Fibroblast of skin of right biceps (primary cell): ENCODE results near the gene PKD2L2.
"Not testable (repeated sequence)": the region's sequence is repeated elsewhere in the genome, so short reads cannot be mapped to it uniquely, and the experiment has no call there.

ENCODE experiments used
- DNase-seq: peaks from one replicate; pipeline ENCODE4 v3.0.0-alpha.2; 2013

Gene PKD2L2

GRCh38 chr5:137888863-137889759 is at the start of gene PKD2L2:
Gene PKD2L2, plus strand, starts transcription at chr5:137889457. Its CDS starts 35 bp downstream, at chr5:137889492.
- DNase-seq: peak; percentile 90

DNA sequence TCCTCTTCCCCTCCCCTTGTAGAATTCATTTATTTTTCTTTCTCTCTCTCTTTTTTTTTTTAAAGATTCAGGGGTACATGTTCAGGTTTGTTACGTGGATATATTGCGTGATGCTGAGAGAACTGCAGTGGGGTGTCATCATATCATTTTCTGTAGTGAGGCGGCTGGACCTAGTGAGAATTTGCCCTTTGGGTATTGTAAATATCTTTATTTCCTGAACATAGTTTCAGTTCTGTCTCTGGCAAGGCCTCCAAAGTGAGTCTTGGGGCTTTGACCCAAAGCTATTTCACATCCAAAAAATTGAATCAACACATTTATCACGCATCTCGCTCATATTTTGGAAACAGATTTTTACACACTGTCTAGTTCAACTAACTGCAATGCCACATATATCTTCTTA is 47.0 kb upstream of the PKD2L2 start:
- no peak for DNase-seq

DNA sequence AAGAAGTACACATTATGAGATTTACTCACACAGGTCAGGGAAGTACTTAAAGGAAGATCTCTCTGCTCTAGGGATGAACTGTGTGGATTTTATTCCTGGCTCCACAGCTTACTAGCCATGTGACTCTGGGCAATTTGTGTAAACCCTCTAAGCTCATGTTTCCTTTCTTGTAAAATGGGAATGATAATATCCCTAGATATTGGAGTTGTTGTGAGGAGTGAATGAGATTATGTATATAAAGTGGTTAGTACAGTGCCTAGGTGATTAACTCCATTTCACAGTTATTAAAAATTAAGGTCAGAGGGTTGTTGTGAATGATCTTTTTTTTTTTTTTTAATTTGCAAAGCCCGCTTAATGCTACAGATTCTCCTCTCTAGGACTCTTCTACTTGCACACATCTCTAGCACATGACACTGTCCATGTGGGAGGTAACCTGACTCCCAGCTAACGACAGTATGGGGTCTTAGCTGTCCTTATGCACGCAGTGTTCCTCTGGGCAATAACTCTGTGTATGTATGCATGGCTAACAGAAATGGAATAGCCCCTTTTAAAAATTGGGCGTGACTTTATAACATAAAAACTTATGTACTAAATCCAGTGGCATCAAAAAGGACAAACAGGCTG is 45.5 kb upstream of the PKD2L2 start:
- no peak for DNase-seq

DNA sequence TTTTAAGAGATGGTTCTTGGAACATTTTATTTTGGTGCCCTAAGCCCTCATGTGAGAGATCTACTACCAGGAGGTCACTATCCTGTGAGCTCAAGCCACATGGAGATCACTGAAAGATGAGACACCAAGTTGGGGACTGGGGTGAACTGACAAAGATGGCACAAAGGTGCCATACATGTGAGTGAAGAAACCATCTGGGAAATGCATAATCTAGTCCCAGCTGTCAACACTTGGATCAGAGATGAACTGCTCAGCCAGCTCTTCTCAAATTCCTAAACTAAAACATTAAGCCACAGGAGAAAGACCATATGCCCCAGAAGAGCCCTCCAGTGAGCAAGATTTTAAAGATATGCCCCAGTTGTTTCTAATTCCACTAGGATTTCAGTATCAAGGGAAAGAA is 43.8 kb upstream of the PKD2L2 start:
- no peak for DNase-seq

DNA sequence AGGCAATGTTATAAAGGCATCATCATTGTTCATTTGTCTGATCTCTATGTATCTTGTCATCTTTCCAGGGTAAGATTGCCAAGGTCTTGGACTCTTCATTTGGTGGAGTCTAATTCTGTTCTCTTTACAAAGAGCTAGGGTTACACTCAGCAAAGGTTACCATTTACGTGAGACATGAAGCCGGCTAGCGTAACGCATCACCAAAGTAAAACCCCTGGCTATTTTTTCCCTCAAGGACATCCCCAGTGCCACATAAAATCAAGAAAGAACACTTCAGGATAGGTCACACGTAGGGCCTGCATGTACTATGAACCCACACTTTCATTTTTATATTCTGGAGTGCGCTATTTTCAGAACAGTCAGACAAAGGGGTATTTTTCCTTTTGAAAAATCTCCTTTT is 41.6 kb upstream of the PKD2L2 start:
- DNase-seq: no peak

DNA sequence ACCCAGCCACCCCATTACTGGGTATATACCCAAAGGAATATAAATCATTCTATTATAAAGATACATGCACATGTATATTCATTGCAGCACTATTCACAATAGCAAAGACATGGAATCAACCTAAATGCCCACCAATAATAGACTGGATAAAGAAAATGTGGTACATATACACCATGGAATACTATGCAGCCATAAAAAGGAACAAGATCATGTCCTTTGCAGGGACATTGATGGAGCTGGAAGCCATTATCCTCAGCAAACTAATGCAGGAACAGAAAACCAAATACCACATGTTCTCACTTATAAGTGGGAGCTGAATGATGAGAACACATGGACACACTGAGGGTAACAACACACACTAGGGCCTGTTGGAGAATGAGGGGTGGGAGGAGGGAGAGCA is 36.1 kb upstream of the PKD2L2 start:
- DNase-seq: not testable (repeated sequence)

- no peak for DNase-seq
These were observed 33.1 kb upstream of the PKD2L2 start for GRCh38 chr5:137856201-137856600.

GRCh38 chr5:137856916-137857862 is 32.1 kb upstream of the PKD2L2 start:
- DNase-seq: no peak

DNA sequence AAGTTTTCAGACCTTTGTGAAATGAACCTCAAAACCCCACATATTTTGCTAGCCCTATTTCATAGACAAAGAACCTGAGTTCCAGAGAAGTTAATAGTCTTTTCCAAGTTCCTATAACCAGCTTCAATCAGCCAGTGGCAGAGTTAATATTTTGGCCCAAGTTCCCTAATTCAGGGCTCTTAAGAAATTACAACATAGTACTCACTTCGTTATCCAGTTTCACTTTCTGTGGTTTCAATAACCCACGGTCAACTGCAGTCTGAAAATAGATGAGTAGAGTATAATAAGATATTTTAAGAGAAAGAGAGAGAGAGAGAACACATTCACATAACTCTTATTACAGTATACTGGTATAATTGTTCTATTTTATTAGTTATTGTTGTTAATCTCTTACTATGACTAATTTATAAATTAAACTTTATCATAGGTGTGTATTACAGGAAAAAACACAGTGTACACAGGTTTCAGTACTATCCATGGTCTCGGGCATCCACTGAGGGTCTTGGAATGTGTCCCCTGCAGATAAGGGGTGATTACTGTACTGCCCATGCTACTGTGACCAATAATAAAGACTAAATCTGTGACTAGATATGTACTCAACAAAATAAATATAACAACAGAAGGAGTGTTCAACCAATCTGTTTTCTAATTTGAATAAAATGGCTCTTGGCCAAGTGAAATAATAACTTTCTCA is 30.9 kb upstream of the PKD2L2 start:
- no peak for DNase-seq

DNA sequence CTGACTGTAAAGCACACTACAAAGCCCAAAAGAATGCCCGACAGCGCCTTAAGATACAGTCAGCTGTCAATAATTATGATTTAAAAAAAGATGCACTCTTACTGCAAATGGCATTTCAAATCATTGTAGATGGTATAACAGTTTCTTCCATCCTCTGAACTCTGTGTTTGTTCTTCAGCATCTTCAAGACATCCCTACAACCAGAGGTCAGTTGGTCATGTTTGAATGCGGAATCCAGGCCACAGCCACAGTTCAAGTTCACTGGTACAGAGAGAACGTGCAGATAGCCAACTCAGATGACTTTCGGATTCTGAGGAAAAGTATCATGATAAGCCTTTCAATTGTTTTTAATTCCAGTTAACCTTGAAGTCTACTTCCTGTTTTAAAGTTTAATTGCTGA is 30.3 kb upstream of the PKD2L2 start:
- no peak for DNase-seq

- DNase-seq: no peak
These were observed 27.0 kb upstream of the PKD2L2 start for GRCh38 chr5:137862251-137862650.

- DNase-seq: not testable (repeated sequence)
These were observed 25.6 kb upstream of the PKD2L2 start for GRCh38 chr5:137863653-137864052.

GRCh38 chr5:137866541-137867388 is 22.5 kb upstream of the PKD2L2 start:
- no peak for DNase-seq

GRCh38 chr5:137867664-137868063 is 21.6 kb upstream of the PKD2L2 start, which contains the start of gene MYOT:
Gene MYOT, plus strand, starts transcription at chr5:137867860. Its CDS starts 2,792 bp downstream, at chr5:137870652.
- no peak for DNase-seq

GRCh38 chr5:137870647-137871339 is 18.5 kb upstream of the PKD2L2 start:
- no peak for DNase-seq

- no peak for DNase-seq
These were observed 17.7 kb upstream of the PKD2L2 start for GRCh38 chr5:137871571-137871970.

DNA sequence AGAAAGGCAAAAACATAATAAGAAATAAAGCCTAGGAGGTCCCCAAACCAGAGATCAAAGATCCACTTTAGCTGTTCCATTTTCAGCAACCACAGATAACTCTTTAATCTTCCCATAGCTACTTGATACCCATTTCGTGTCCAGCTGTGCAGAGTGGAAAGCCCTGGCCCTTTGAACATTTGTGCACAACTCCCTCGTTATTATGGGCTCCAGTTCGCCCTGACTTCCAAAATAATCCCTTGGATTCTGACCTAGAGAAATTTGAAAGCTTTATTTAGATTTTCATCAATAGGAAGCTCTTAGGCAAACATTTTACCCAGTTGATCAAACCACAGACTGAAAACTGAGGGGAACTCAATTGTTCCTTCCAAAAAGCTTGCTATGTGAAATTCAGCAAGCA is 16.8 kb upstream of the PKD2L2 start:
- DNase-seq: no peak

DNA sequence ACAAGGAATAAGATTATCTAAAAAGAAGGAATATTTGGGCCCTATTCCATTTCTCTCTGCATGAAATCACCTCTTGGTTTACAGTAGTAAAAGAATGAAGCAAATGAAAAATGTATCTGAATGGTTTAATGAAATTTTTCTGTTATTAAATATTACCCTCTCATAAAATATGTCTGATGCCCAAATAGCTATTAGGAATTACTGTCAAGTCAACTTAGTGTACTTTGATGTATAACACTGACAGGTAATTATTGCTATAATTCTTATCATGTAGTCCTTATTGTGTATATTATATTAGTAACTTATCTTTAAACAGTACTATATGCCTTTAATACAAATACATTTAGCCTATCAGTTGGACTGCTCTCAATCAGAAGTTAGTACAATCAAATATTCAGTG is 13.2 kb upstream of the PKD2L2 start:
- DNase-seq: no peak

GRCh38 chr5:137880313-137880712 is 8.9 kb upstream of the PKD2L2 start:
- no peak for DNase-seq

DNA sequence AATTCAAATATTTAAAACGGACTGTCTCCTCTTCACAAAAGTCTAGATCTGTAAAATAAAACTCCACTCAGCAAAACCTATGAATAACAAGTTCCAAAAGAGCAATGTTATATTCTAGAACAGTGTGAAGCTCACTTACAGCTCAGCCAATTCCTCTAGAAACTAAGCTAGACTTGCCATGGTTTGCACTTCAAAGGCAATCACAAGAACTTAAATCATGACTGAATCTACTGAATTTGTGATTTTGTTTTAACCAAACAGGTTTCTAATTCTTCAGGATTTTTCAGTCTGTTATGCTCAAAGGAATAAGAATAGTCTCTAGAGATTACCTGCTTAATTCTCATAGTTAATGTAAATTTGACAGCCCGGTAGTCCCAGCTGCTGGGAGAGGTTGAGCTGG is 1.4 kb upstream of the PKD2L2 start:
- no peak for DNase-seq

DNA sequence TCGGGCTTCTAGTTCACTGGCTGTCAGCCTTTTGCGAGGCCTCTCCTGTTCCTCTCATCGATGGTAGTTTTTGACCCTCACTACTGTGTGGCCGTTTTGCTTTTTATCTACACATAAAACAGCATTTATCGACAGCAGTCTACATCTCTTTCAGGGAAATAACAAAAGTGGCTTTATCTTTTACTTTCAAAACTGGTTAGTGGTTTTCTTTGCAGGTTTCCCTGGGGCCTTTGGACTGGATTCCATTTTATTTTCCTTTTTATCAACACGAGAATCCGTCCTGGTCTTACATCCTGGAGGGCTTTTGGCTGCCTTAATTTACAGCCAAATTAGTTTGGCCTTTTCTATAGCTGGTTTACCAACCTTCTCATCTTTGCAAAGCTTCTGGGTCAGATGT is 793 bp upstream of the PKD2L2 start:
- no peak for DNase-seq
